GM19099 (cell line): ENCODE results near the gene MRLN.

Experiments used
- POLR2A ChIP-seq: IDR thresholded peaks from 3 replicates; pipeline ENCODE4 v1.6.1; 2011; ENCODE audit warnings: low read depth; ENCODE audit not compliant: insufficient read length; ENCODE audit errors: extremely low read depth

MRLN gene

DNA sequence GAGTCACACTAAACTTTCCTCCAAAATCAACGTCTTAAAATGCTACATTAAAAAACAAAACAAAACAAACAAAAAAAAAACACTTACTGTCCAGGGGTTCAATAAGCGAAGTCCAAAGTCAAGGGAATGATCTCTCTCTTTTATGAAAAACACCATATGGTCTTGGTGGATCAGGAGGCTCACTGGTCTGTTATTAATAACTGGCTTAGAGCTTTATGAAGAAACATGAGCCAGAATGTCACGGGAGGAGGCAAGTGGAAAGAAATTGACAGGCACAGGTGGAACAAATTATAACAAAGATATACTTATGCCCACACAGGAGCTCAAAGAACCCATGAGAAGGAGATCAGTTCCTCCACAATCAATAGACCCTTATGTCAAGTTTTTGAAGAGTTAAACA, at the start of gene MRLN:
MRLN (minus strand) TSS at position 189 of the 400 bp plus-strand sequence.
- TF ChIP-seq POLR2A = no peak

DNA sequence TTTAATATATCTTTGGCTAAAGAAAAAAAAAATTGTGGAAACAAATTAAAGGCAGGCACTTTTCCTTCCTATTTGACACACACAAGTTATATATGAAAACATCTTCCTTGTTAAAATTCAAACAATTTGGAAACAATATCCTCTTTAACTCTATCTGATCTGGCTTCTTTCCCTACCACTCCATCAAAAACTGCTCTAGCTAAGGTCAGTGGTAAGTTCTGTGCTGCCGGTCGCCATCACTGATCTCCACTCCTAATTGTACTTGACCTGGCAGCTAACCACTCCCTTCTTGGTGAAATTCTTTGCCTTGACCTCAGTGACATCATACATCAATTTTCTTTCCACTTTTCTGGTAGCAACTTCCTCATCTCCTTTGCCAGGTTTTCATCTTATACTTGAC, 47.9 kb upstream of the MRLN start:
- no peak for TF ChIP-seq POLR2A

DNA sequence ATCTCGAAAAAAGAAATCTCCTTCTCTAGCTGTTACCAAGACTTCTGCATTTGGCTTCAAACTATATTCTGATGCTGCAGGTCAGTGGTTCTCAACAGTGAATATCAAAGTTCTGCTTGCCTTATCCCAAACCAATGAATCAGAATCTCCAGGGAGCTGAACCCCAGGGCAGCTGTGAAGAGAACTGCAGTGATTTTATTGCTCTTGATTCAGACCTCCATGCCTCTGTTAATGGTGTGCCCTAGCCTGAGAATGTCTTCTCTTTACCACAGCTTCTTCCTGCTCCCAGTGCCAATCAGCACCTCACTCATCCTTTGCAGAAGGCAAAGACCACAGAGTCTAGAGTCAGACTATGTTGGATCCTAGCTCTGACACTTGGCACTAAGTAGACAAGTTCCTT, 46.2 kb upstream of the MRLN start:
- TF ChIP-seq POLR2A = no peak

DNA sequence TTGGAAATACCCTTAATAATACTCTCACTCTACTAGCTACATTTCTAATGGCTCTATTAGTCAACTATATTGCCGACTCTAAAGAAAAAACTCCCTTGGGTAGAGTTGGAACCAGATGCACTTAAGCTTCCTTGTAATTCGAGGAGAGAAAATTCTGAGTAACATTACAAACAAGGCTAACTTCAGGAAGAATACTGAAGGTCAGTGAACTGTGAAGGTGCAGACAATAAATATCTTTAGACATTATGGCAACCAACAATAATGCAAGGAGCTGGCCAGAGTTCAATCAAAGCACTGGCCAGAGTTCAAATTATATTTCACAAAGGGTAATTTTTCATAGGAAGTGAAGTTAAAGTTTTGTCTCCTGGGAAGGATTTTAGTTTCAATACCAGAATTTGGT, 40.7 kb upstream of the MRLN start:
- no peak for TF ChIP-seq POLR2A

DNA sequence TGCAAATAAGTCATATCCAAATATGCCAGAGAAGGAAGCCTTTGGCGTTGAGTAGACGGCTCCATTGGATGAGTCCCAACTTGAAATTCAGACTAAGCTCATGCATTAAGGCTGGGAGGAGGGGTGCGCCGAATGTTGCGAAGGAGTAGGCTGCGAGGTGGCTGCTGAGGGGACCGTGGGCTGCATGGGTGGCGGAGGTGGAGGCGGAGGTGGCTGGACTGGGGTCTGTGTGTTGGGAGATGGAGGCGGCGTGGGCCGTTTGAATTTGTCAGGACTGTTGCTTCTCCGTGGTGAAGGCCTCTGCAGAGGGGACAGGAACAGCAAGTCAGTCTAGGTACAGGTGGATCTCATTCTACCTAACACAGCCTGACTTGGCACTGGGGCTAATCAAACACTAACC, 39.6 kb upstream of the MRLN start:
- no peak for TF ChIP-seq POLR2A

DNA sequence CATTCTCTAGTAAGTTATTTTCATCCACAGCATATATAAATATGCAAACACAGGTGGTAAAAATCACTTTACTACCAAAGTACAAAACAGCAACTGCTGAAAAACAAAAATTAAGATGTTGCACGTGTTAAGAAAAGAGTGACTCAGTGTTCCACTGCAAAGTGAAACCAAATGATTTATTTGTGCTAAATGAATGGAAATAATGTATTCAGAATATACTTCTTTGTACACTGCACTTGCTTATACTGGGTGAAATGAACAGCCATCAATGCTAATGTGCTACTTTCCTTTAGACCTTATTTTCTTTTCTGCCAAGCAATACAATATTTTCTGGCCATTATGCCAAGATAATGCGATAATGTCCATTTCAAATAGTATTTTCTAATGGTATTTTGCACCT, 38.3 kb upstream of the MRLN start:
- TF ChIP-seq POLR2A = no peak

DNA sequence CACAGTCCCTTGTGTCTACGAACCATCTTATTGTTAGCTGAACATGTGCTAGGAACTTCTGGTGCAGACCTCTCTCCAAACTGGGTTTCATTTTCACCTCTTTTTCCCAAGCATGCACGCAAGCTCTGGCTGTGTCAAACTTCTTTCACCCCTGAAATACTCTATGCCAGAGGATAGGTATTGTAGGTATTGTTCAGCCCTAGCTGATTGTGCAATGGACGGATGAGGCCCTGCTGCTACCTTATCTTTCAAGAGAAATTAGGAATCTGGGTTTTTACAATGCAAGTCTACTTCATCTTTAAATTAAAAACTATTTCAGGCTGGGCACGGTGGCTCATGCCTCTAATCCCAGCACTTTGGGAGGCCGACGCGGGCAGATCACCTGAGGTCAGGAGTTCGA, 28.3 kb upstream of the MRLN start:
- no peak for TF ChIP-seq POLR2A

DNA sequence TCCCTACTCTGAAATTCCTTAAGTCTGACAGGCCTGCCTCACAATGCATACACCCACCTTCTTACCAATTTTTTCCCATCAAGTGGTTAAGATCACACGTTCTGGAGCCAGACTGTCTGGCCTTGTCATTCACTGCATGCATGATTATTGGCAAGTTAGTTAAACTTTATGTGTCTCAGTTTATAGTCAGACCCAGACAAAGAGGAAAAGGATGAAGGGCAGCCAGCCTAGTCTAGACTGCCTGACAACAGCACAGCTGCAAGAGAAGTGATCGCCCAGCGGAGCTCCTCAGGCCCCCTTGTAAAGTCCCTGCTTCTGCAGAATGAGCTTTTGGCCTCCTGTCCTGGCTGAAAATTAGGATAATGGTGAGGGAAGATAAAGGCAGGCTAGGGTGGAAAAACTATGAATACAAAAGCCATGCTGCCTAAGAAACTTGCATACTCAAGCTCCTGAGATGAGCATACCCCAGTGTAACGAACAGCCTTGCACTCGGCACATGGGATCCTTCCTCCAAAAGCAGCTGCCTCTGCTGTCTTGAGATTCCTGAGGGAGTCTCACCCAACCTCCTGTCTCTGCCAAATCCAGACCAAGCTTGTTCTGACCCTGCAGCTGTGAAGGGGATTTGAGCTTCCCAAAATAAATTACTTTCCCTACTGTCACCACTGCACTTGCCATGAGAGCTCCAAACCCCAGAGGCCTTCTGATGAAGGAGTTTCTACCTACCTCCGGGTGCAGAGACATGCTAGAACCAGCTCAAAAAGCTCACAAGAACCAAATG, 26.7 kb upstream of the MRLN start:
- no peak for TF ChIP-seq POLR2A

DNA sequence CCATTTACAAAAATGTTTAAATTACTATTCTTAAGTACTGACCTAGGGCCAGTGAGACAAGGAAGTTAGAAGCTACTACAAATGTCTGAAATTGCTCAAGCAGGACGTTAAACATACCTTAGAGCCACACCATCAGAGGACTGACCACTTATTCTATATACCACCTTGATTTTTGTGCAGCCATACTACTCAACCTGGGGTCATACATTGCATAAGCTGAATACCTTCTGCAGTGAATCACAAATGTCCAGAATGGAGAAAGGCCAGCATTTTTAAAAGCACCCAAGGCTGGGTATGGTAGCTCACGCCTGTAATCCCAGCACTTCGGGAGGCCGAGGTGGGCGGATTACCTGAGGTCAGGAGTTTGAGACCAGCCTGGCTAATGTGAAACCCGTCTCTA, 21.2 kb upstream of the MRLN start:
- TF ChIP-seq POLR2A = no peak

DNA sequence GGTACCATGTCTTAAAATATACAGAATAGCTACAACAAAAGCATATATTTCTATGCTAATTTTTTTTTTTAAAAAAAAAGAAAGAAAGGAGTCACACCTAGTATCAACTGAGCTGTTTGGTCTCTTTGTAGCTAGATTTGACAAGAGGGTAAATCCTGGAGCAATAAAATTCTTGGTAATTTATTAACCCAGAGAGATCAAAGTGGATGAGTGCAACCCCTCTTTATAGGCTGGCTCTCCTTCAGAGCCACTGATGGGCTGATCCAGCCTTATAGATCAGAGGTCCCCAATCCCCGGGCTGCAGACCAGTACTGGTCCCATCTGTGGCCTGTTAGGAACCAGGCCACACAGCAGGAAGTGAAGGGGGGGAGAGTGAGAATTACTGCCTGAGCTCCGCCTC, 19.8 kb upstream of the MRLN start:
- TF ChIP-seq POLR2A = no peak

DNA sequence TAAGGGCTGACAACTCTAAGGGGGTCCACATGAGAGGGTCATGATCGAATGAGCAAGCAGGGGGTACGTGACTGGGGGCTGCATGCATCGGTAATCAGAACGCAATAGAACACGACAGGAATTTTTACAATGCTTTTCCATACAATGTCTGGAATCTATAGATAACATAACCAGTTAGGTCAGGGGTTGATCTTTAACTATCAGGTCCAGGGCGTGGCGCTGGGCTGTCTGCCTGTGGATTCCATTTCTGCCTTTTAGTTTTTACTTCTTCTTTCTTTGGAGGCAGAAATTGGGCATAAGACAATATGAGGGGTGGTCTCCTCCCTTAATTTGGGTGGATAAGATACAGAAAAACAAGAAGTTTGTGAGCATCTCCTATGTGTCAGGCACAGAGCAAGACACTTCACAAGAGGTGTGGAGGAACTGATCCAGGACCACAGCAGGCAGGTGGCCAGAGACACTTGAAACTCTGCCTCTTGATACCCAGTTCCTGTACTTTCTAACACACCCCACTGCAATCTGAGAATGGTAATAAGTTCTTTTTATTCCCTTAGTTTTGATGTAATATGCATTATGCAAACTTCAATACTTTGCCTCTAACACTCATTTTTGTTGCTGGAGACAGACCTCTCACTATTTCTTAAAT, 18.0 kb upstream of the MRLN start:
- TF ChIP-seq POLR2A = no peak

DNA sequence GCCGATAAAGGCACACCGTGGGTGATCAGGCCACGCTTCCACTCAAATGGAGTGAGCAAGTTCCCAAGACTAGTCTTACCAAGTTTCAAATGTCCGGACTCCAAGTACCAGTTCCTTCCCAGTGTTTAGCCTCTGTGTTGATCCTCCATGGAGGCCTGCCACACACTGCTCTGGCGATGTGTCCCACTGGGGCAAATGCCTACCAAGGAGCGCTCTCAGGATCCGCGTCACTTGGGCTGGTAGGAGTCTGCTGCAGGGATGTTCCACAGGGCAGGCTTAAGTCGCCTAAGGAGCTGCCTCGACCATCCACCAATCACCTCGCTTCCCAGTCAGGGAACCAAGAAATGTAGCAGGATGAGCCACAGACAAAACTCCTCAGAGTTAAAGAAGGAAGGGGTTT, 17.4 kb upstream of the MRLN start:
- no peak for TF ChIP-seq POLR2A

DNA sequence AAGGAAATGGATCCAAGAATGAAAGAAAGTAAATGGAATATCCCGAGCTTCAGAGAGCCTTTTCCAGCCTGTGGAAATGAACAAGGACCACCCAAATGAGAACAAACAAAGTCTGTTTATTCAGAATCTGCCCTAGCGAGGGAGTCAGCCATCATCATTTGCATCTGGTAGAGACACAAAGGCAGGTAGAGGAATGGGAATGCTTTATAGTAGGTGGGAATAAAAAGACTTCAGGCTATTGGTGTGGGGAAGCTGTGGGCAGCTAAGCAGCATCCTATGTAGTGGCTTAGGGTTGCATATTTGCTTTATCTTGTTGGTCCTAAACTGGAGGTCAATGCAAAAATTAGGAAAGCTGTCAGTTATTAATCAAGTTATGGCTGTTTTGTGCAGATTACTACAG, 9.2 kb upstream of the MRLN start:
- no peak for TF ChIP-seq POLR2A

DNA sequence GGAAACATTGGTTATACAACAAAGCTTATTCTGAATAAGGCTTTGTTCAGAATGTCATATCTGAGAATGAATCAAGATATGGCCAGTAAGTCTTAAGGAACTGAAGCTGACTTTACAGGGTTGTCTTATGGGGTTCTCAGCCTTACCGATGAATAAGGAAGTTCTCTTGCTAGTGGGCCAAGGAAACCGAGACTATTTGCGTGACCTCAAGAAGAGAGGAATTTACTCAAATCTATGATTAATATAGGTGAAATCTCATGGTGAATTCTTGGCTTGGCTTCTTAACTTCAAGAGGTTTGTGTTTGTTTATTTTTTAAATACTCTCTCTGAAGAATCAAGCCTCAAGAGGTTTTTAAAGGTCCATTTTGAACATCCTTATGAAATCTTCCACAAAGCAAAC, 4.7 kb upstream of the MRLN start:
- no peak for TF ChIP-seq POLR2A

DNA sequence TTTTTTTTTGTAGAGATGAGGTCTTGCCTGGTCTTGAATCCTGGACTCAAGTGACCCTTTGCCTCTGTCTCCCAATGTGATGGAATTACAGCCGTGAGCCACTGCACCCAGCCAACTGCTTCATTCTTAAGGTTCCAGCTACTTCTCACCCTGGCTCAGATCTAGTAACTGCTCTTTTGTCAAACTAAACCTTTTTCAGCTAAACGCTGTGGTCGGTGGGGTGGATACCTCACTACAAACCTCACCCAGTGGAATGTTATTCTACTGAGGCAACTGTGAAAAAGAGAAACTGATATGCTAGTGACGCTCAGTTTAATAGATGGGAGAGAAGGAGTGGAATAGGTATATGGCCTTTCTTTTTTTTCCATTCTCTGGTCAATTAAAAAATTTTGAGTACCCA, 1.7 kb upstream of the MRLN start:
- TF ChIP-seq POLR2A = no peak

DNA sequence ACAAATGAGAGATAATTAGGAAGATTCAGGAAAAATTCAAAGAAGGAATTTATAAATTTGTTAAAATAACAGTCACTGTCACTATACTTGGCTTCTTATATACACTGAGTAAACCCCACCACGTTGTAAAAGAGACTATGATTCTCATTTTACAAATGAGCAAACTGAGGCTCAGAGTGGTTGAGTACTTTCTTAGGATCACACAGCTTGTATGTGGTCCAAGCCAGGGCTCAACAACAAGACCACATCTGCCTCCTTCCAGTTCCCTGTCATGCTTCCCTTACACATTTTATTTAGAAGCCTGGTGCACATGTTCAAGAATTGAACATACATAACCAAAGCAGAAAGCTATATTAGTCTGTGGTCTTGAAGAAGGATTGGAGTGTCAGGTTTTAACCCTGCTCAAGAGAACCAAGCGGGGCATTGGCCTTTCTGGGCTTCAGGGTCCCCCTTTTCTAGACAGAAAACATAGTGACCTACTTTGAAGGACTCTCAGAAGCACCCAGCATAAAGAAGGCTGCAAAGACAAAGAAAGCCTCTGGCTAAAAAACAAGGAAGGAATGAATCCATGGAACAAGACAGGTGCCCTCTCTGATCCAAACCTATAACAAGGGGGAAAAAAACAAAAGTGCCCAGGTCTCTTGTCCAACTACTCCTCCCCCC, 846 bp downstream of the MRLN start:
- no peak for TF ChIP-seq POLR2A

DNA sequence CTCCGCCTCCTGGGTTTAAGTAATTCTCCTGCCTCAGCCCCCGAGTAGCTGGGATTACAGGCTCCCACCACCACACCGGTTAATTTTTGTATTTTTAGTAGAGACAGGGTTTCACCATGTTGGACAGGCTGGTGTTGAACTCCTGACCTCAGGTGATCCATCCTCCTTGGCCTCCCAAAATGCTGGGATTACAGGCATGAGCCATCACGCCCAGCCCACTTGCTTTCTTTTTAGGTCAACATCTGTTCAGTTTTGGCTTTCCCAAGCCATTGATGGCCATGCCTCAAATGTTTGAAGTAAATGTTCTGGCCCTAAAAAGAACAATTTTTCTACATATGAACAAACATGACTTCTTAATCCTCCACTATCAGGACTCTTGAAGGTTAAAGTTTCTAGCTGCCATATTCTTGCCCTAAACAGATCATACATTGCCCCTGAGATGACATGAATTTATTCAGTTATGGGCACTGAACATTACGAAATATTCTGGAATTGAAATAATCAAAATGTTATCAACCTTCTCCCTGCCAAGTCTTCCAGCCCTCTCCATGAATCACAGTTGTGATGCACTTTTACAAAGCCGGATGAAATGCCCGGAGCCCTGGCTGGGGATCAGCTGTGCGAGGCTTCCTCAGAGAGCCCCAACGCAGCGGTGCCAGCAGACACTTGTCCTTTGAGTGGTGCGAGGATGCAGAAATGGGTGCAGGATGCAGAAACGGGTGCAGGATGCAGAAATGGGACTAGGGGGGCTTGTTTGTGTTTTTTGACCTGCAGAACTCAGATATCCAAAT, 2.9 kb downstream of the MRLN start:
- no peak for TF ChIP-seq POLR2A
